M059J (cell line): ENCODE results near the gene PPP1CB. TPM values are rescaled to one million over a fixed set of nuclear protein-coding genes. Genes with fewer than 3 reads are reported as not detected.
A peak's percentile ranks its signal among the peaks of the same experiment; 100 is the strongest.
"Not testable (repeated sequence)": the region's sequence is repeated elsewhere in the genome, so short reads cannot be mapped to it uniquely, and the experiment has no call there.

ENCODE experiments used
- DNase-seq: peaks from one replicate; pipeline ENCODE4 v3.0.0-alpha.2; 2012; ENCODE audit warnings: low read depth
- total RNA-seq: library from RNA; depleted of rRNA; stranded (reverse); fragments of >200 nt; shearing (Covaris generic); gene quantifications from 2 replicates; pipeline ENCODE4 v1.2.3, GENCODE V29; 2014

The PPP1CB gene
- total RNA-seq, 1 experiment from 2014 or later, result 163 TPM

- DNase-seq, result no peak
Observed at GRCh38 chr2:28778392-28778791, 26.8 kb downstream of the PPP1CB start.

GRCh38 chr2:28779001-28779400 lies 27.4 kb downstream of the PPP1CB start:
- no peak for DNase-seq

- no peak for DNase-seq
Observed at GRCh38 chr2:28780496-28780895, 28.9 kb downstream of the PPP1CB start.

GRCh38 chr2:28782423-28782822 lies 30.8 kb downstream of the PPP1CB start:
- no peak for DNase-seq

GRCh38 chr2:28784570-28784969 lies 32.9 kb downstream of the PPP1CB start:
- DNase-seq, result not testable (repeated sequence)

GRCh38 chr2:28796620-28797019 lies 45.0 kb downstream of the PPP1CB start:
- DNase-seq, result no peak

- peak; percentile 62 for DNase-seq
Observed at GRCh38 chr2:28801726-28802125, 50.1 kb downstream of the PPP1CB start.

GRCh38 chr2:28802975-28803429 lies 51.4 kb downstream of the PPP1CB start:
- peak; percentile 50 for DNase-seq

GRCh38 chr2:28809927-28810326 lies 58.3 kb downstream of the PPP1CB start:
- DNase-seq, result no peak

GRCh38 chr2:28810384-28811285 lies 59.0 kb downstream of the PPP1CB start, which contains the start of gene SPDYA:
Gene SPDYA (plus strand): TSS chr2:28810834. CDS start chr2:28816015, 5,181 bp downstream.
- no peak for DNase-seq

GRCh38 chr2:28818053-28818452 lies 66.4 kb downstream of the PPP1CB start:
- no peak for DNase-seq

GRCh38 chr2:28821295-28821958 lies 69.8 kb downstream of the PPP1CB start:
- peak; percentile 56 for DNase-seq

GRCh38 chr2:28822036-28822435 lies 70.4 kb downstream of the PPP1CB start:
- DNase-seq, result no peak

GRCh38 chr2:28824207-28824606 lies 72.6 kb downstream of the PPP1CB start:
- DNase-seq, result no peak

GRCh38 chr2:28824870-28825269 lies 73.2 kb downstream of the PPP1CB start:
- no peak for DNase-seq

GRCh38 chr2:28828382-28828781 lies 76.8 kb downstream of the PPP1CB start:
- peak; percentile 44 for DNase-seq

- no peak for DNase-seq
Observed at GRCh38 chr2:28833740-28834470, 82.3 kb downstream of the PPP1CB start.

- DNase-seq, result no peak
Observed at GRCh38 chr2:28835781-28836180, 84.2 kb downstream of the PPP1CB start.

GRCh38 chr2:28838971-28839370 lies 87.3 kb downstream of the PPP1CB start:
- DNase-seq, result no peak

- DNase-seq, result no peak
Observed at GRCh38 chr2:28842042-28842441, 90.4 kb downstream of the PPP1CB start.
